Lung (tissue), 12 donors: ENCODE measurements around the gene IL22RA1. TPM values are rescaled to one million over a fixed set of nuclear protein-coding genes. Genes with fewer than 3 reads are reported as not detected.

ENCODE experiments used
- ATAC-seq: fragments of 200-7000 bp; cut with Tn5 transposase; one replicate; pipeline ENCODE4 v1.9.1; 2020; ENCODE audit warnings: moderate number of reproducible peaks; ENCODE audit not compliant: insufficient read depth, low FRiP score
- DNase-seq, 3 donors: peaks; one replicate each; pipeline ENCODE4 v3.0.0-alpha.2; 2013 to 2017
- H3K27ac ChIP-seq, 2 donors: one replicate each; pipeline ENCODE4 v1.5.1; 2013; ENCODE audit warnings: mild to moderate bottlenecking in 2 of 2, moderate library complexity in 2 of 2, control low read depth in 1 of 2, inconsistent platforms in 1 of 2, low read depth in 1 of 2, low read length in 1 of 2
- H3K27me3 ChIP-seq, 3 donors: one replicate each; pipeline ENCODE4 v1.5.1; 2013; ENCODE audit warnings: low read length in 2 of 3; ENCODE audit not compliant: control insufficient read depth in 3 of 3, insufficient read depth in 3 of 3
- H3K36me3 ChIP-seq, 4 donors: one replicate each; pipeline ENCODE4 v1.5.1; 2013; ENCODE audit warnings: low read length in 4 of 4, mild to moderate bottlenecking in 1 of 4, moderate library complexity in 1 of 4; ENCODE audit not compliant: control insufficient read depth in 4 of 4, insufficient read depth in 4 of 4
- H3K4me1 ChIP-seq, 5 donors: one replicate each; pipeline ENCODE4 v1.5.1; 2013; ENCODE audit warnings: low read length in 5 of 5, mild to moderate bottlenecking in 2 of 5, moderate library complexity in 1 of 5; ENCODE audit not compliant: control insufficient read depth in 5 of 5, insufficient read depth in 5 of 5
- H3K4me3 ChIP-seq: one replicate; pipeline ENCODE4 v1.5.1; 2013; ENCODE audit warnings: mild to moderate bottlenecking, control low read depth, moderate library complexity
- H3K9ac ChIP-seq, 2 donors: one replicate each; pipeline ENCODE4 v1.5.1; 2013; ENCODE audit warnings: low read length in 2 of 2, control low read depth in 1 of 2; ENCODE audit not compliant: insufficient read depth in 1 of 2
- H3K9me3 ChIP-seq, 4 donors: one replicate each; pipeline ENCODE4 v1.5.1; 2013; ENCODE audit warnings: low read length in 3 of 4, mild to moderate bottlenecking in 1 of 4, moderate library complexity in 1 of 4; ENCODE audit not compliant: control insufficient read depth in 4 of 4, insufficient read depth in 3 of 4
- CTCF ChIP-seq: IDR thresholded peaks from 2 replicates; pipeline ENCODE4 v1.5.1; 2012; ENCODE audit warnings: mild to moderate bottlenecking; ENCODE audit errors: control extremely low read depth, extremely low read depth
- WGBS, 2 donors: extraction: QIAGEN DNeasy Blood & Tissue Kit; methylation state at CpG; one replicate each; pipeline ENCODE4 v1.1.7; 2013; 5-methylcytosine and 5-hydroxymethylcytosine counted together
- polyA plus RNA-seq, 2 donors: library from polyadenylated mRNA; stranded (reverse); fragments of 200-250 nt; gene quantifications; one replicate each; pipeline ENCODE4 v1.2.1, GENCODE V29; 2013
- total RNA-seq, 2 donors: library from RNA; depleted of rRNA in 1 of 2; stranded (reverse); fragments of >200 nt in 1 of 2; gene quantifications; one replicate each; pipeline ENCODE4 v1.2.1, GENCODE V29; 2014 to 2021
- donor health status: control.
- donor health status: control.
- donor health status: Bipolar disorder and iron deficiency.
- donor health status: healthy.
- donor health status: DM: yes; HTN: yes; CAD: no.

The IL22RA1 gene
- total and polyA plus RNA-seq, 4 donors = 0.09 to 1.0 (median 0.23) TPM

GRCh38 chr1:24189528-24189927 lies 46.6 kb upstream of the IL22RA1 start:
- Histone ChIP-seq H3K9me3 (peaks cover 0 to 2% (median 0%) of the 10 kb centered on the region in 4 donors), H3K27me3 (peaks cover 0 to 28% (median 27%) of the 10 kb centered on the region in 3 donors), H3K4me3 (no peak overlapping the region), H3K4me1 (peaks cover 0 to 7% (median 3%) of the 10 kb centered on the region in 5 donors), H3K36me3 (no peaks in the 10 kb centered on the region), H3K9ac (no peak overlapping the region), H3K27ac (no peak overlapping the region)
- DNase-seq (no peak), ATAC-seq (no peak)
- 58 to 70% methylated on average over 7 of the region's 7 CpGs for WGBS, 2 donors
- no peak for TF ChIP-seq CTCF

- 1% methylated on average over 57 to 74 of the region's 74 CpGs for WGBS, 2 donors
- Histone ChIP-seq H3K9ac (peak within 1 kb of the TSS; percentile 21 to 47), H3K9me3 (peaks cover 0 to 2% (median 0%) of the 10 kb centered on the region in 4 donors), H3K27ac (peak within 1 kb of the TSS; percentile 68 to 82), H3K4me3 (peak within 1 kb of the TSS; percentile 26), H3K36me3 (no peaks in the 10 kb centered on the region), H3K27me3 (peaks cover 0 to 28% (median 27%) of the 10 kb centered on the region in 3 donors), H3K4me1 (peaks cover 0 to 5% (median 3%) of the 10 kb centered on the region in 5 donors)
- DNase-seq (peak; percentile 30 to 69 (median 64)), ATAC-seq (peak; percentile 79)
- no peak for TF ChIP-seq CTCF
Observed at GRCh38 chr1:24186993-24187790, 44.3 kb upstream of the IL22RA1 start, which contains the start of gene IFNLR1. IFNLR1 (minus strand) TSS chr1:24187289; CDS start chr1:24187248, 41 bp downstream.

- peak overlapping the region; percentile 68 to 82 for H3K27ac ChIP-seq
- TF ChIP-seq CTCF = no peak
Observed at GRCh38 chr1:24186711-24186992, 43.7 kb upstream of the IL22RA1 start.

More at GRCh38 chr1:24186711-24186992, 43.7 kb upstream of the IL22RA1 start:
- Histone ChIP-seq H3K9me3 (peaks cover 0 to 2% (median 0%) of the 10 kb centered on the region in 4 donors), H3K4me1 (peaks cover 0 to 5% (median 3%) of the 10 kb centered on the region in 5 donors), H3K36me3 (no peaks in the 10 kb centered on the region), H3K27me3 (peaks cover 0 to 28% (median 27%) of the 10 kb centered on the region in 3 donors), H3K4me3 (no peak overlapping the region), H3K9ac (peak overlapping the region; percentile 21 to 47)
- WGBS, 2 donors = 26 to 37% methylated on average over 8 of the region's 8 CpGs
- ATAC-seq (no peak), DNase-seq (peak in 2 of 3 donors; percentile 18 to 30)
